Stimulated activated CD4-positive, alpha-beta T cell treated with anti-CD3 and anti-CD28 coated beads, Interleukin-12 subunit alpha, Interleukin-12 subunit beta, amount 100 ng/mL, for 24 hours (primary cell): ENCODE results near the gene ADRA1B.
"Not testable (repeated sequence)": the region's sequence is repeated elsewhere in the genome, so short reads cannot be mapped to it uniquely, and the experiment has no call there.

Experiments used
- DNase-seq, 2 experiments: peaks; one replicate each; pipeline ENCODE4 v3.0.0-alpha.2; 2020; ENCODE audit warnings: low read depth in 2 of 2

ADRA1B gene

GRCh38 chr5:159965838-159966128 is 49.5 kb downstream of the ADRA1B start:
- DNase-seq = not testable (repeated sequence)

- no peak for DNase-seq
Measured at GRCh38 chr5:159969966-159970365, 53.7 kb downstream of the ADRA1B start.

- DNase-seq = no peak
Measured at GRCh38 chr5:159971038-159971437, 54.8 kb downstream of the ADRA1B start.

- no peak for DNase-seq
Measured at GRCh38 chr5:159971514-159971913, 55.2 kb downstream of the ADRA1B start.

- DNase-seq = no peak
Measured at GRCh38 chr5:159971931-159972461, 55.7 kb downstream of the ADRA1B start.

GRCh38 chr5:159972538-159973362 is 56.5 kb downstream of the ADRA1B start:
- DNase-seq = no peak

GRCh38 chr5:159975462-159976019 is 59.3 kb downstream of the ADRA1B start:
- no peak for DNase-seq

- DNase-seq = no peak
Measured at GRCh38 chr5:159976921-159977320, 60.6 kb downstream of the ADRA1B start.

GRCh38 chr5:159978358-159978757 is 62.1 kb downstream of the ADRA1B start:
- no peak for DNase-seq

GRCh38 chr5:159982421-159983173 is 66.3 kb downstream of the ADRA1B start:
- DNase-seq = no peak

GRCh38 chr5:159987031-159987674 is 70.9 kb downstream of the ADRA1B start:
- peak; percentile 61 to 70 for DNase-seq

GRCh38 chr5:159990506-159990905 is 74.2 kb downstream of the ADRA1B start:
- DNase-seq = no peak

GRCh38 chr5:159992566-159992965 is 76.3 kb downstream of the ADRA1B start:
- no peak for DNase-seq

- no peak for DNase-seq
Measured at GRCh38 chr5:159993194-159993593, 76.9 kb downstream of the ADRA1B start.

- DNase-seq = no peak
Measured at GRCh38 chr5:159995907-159996306, 79.6 kb downstream of the ADRA1B start.

- no peak for DNase-seq
Measured at GRCh38 chr5:160001457-160001856, 85.2 kb downstream of the ADRA1B start.

- no peak for DNase-seq
Measured at GRCh38 chr5:160007514-160007913, 91.2 kb downstream of the ADRA1B start.

- DNase-seq = not testable (repeated sequence)
Measured at GRCh38 chr5:160008529-160008876, 92.2 kb downstream of the ADRA1B start.

GRCh38 chr5:160008877-160009590 is 92.8 kb downstream of the ADRA1B start, which contains the start of gene TTC1:
TTC1 (plus strand) TSS chr5:160009139; CDS start chr5:160010529, 1,390 bp downstream.
- DNase-seq = peak; percentile 88 to 89

GRCh38 chr5:160009591-160009989 is 93.3 kb downstream of the ADRA1B start:
- DNase-seq = no peak

- DNase-seq = no peak
Measured at GRCh38 chr5:160011471-160011870, 95.2 kb downstream of the ADRA1B start.
